CD14-positive monocyte (primary cell): ENCODE measurements around the gene SPTLC1. TPM values are rescaled to one million over a fixed set of nuclear protein-coding genes. Genes with fewer than 3 reads are reported as not detected.

Source experiments
- DNase-seq, 3 donors: peaks; one replicate each; pipeline ENCODE4 v3.0.0-alpha.2; 2011 to 2022
- H2AFZ ChIP-seq: 2 replicates; pipeline ENCODE4 v1.6.0; 2012; ENCODE audit warnings: mild to moderate bottlenecking, low read depth, low read length, inconsistent platforms; ENCODE audit not compliant: insufficient read depth, poor library complexity, severe bottlenecking
- H3K27ac ChIP-seq, 2 donors: 1 replicate in 1 of 2; 2 replicates in 1 of 2; pipeline ENCODE4 v1.5.1; 2012 to 2013; ENCODE audit warnings: low read length in 2 of 2, control low read depth in 1 of 2, inconsistent platforms in 1 of 2, low read depth in 1 of 2, mild to moderate bottlenecking in 1 of 2
- H3K27me3 ChIP-seq, 2 donors: one replicate each; pipeline versions ENCODE4 v1.6.0 to v1.6.1; 2011 to 2013; ENCODE audit warnings: low read length in 2 of 2; ENCODE audit not compliant: control insufficient read depth in 2 of 2, insufficient read depth in 2 of 2
- H3K36me3 ChIP-seq, 2 donors: replicated peaks in 1 of 2; 1 replicate in 1 of 2; 2 replicates in 1 of 2; pipeline versions ENCODE4 v1.5.1 to v1.6.1; 2012 to 2013; ENCODE audit warnings: low read length in 2 of 2, control low read depth in 1 of 2, inconsistent platforms in 1 of 2, mild to moderate bottlenecking in 1 of 2; ENCODE audit not compliant: insufficient read depth in 2 of 2, control insufficient read depth in 1 of 2
- H3K4me1 ChIP-seq, 2 donors: 1 replicate in 1 of 2; 2 replicates in 1 of 2; pipeline versions ENCODE4 v1.5.1 to v1.6.1; 2012 to 2013; ENCODE audit warnings: low read length in 2 of 2, control low read depth in 1 of 2, inconsistent platforms in 1 of 2, mild to moderate bottlenecking in 1 of 2, moderate library complexity in 1 of 2; ENCODE audit not compliant: insufficient read depth in 2 of 2, control insufficient read depth in 1 of 2
- H3K4me2 ChIP-seq: replicated peaks from 2 replicates; pipeline ENCODE3; 2012; ENCODE audit warnings: low read length, moderate library complexity, mild to moderate bottlenecking; ENCODE audit not compliant: poor library complexity, severe bottlenecking; ENCODE audit errors: extremely low read depth
- H3K4me3 ChIP-seq, 3 experiments: fragments of 200-600 bp in 1 of 3; sonication (generic) in 1 of 3; replicated peaks in 1 of 3; 1 replicate in 2 of 3; 2 replicates in 1 of 3; pipeline ENCODE4 v1.5.1; 2011 to 2013; ENCODE audit warnings: low read length in 3 of 3, mild to moderate bottlenecking in 3 of 3, control low read depth in 2 of 3, low read depth in 2 of 3, inconsistent platforms in 1 of 3, moderate library complexity in 1 of 3
- H3K79me2 ChIP-seq: 2 replicates; pipeline ENCODE4 v1.6.0; 2012; ENCODE audit warnings: mild to moderate bottlenecking, control low read depth, inconsistent platforms, low read length, moderate library complexity; ENCODE audit not compliant: insufficient read depth
- H3K9ac ChIP-seq: 2 replicates; pipeline ENCODE4 v1.6.0; 2017; ENCODE audit warnings: low read length, mild to moderate bottlenecking; ENCODE audit not compliant: insufficient read depth, poor library complexity, severe bottlenecking
- H3K9me3 ChIP-seq, 2 donors: replicated peaks in 1 of 2; 1 replicate in 1 of 2; 2 replicates in 1 of 2; pipeline versions ENCODE4 v1.5.1 to v1.6.1; 2012 to 2013; ENCODE audit warnings: low read length in 2 of 2, control low read depth in 1 of 2; ENCODE audit not compliant: control insufficient read depth in 1 of 2, insufficient read depth in 1 of 2
- H4K20me1 ChIP-seq: 2 replicates; pipeline ENCODE4 v1.6.0; 2012; ENCODE audit warnings: mild to moderate bottlenecking, low read length, control low read depth, moderate library complexity; ENCODE audit not compliant: insufficient read depth
- H3K27ac Mint-ChIP-seq, 7 donors: one replicate each; pipeline ENCODE4 v1.8.0; 2020; ENCODE audit warnings: mild to moderate bottlenecking in 7 of 7, mixed read lengths in 7 of 7, moderate library complexity in 6 of 7, inconsistent platforms in 2 of 7
- H3K27me3 Mint-ChIP-seq, 3 donors: one replicate each; pipeline ENCODE4 v1.8.0; 2021 to 2022; ENCODE audit warnings: low read depth in 3 of 3, mild to moderate bottlenecking in 3 of 3, mixed read lengths in 3 of 3, moderate library complexity in 3 of 3, inconsistent platforms in 1 of 3
- H3K36me3 Mint-ChIP-seq, 2 donors: one replicate each; pipeline ENCODE4 v1.8.0; 2020; ENCODE audit warnings: mixed read lengths in 2 of 2, inconsistent platforms in 1 of 2, mild to moderate bottlenecking in 1 of 2
- H3K4me1 Mint-ChIP-seq: one replicate; pipeline ENCODE4 v1.8.0; 2020; ENCODE audit warnings: mild to moderate bottlenecking, mixed read lengths
- H3K4me3 Mint-ChIP-seq, 2 donors: one replicate each; pipeline ENCODE4 v1.8.0; 2020; ENCODE audit warnings: mild to moderate bottlenecking in 2 of 2, mixed read lengths in 2 of 2, moderate library complexity in 1 of 2
- H3K9me3 Mint-ChIP-seq, 7 donors: one replicate each; pipeline ENCODE4 v1.8.0; 2020 to 2022; ENCODE audit warnings: mixed read lengths in 7 of 7, mild to moderate bottlenecking in 6 of 7, moderate library complexity in 6 of 7, inconsistent platforms in 2 of 7
- CTCF ChIP-seq: fragments of 200-600 bp; IDR thresholded peaks from one replicate; pipeline ENCODE4 v1.8.0; 2022; ENCODE audit warnings: antibody characterized with exemption, mild to moderate bottlenecking
- WGBS: methylation state at CpG from one replicate; pipeline ENCODE4 v1.1.5; 2013; ENCODE audit warnings: missing lambda C conversion rate; ENCODE audit not compliant: insufficient coverage; 5-methylcytosine and 5-hydroxymethylcytosine counted together
- intact Hi-C, 2 donors: fragments of 100-400 bp; cut with micrococcal nuclease; formaldehyde crosslinking; loops; one replicate each; pipeline versions ENCODE4 v1.15.0 to v1.15.1; 2023
- polyA plus RNA-seq, 3 donors: library from polyadenylated mRNA; depleted of rRNA in 1 of 3; unstranded in 2 of 3; stranded (reverse) in 1 of 3; fragments of 300-500 nt in 2 of 3; fragments of >200 nt in 1 of 3; fragmentation: Illumina TruSeq in 2 of 3; gene quantifications; 1 replicate in 2 of 3; 2 replicates in 1 of 3; pipeline ENCODE4 v1.2.3, GENCODE V29; 2012 to 2021

Gene SPTLC1
- polyA plus RNA-seq, 3 donors = 37.4 to 92.4 (median 80.0) TPM

- H4K20me1 ChIP-seq = no peaks in the 10 kb centered on the region
- no peaks in the 10 kb centered on the region for H3K27me3 ChIP-seq
- peaks cover 4% of the 10 kb centered on the region for H3K4me1 Mint-ChIP-seq
- H3K27ac Mint-ChIP-seq = no peak overlapping the region
- intact Hi-C loops = no loop called here
- H3K27ac ChIP-seq = no peak overlapping the region
- H3K4me3 Mint-ChIP-seq = no peak overlapping the region
- no peak overlapping the region for H3K4me3 ChIP-seq
- no peaks in the 10 kb centered on the region for H3K36me3 ChIP-seq
- peaks cover 5 to 16% (median 9%) of the 10 kb centered on the region in 3 donors for H3K27me3 Mint-ChIP-seq
- no peaks in the 10 kb centered on the region for H3K4me1 ChIP-seq
- no peak overlapping the region for H3K9ac ChIP-seq
- no peak overlapping the region for H3K4me2 ChIP-seq
- TF ChIP-seq CTCF = no peak
- no peak overlapping the region for H2AFZ ChIP-seq
- no peak for DNase-seq
- WGBS = no CpG with 5 or more reads among the region's 4 CpGs
- peaks cover 0 to 3% (median 0%) of the 10 kb centered on the region in 7 donors for H3K9me3 Mint-ChIP-seq
- H3K36me3 Mint-ChIP-seq = no peaks in the 10 kb centered on the region
- no peaks in the 10 kb centered on the region for H3K9me3 ChIP-seq
- H3K79me2 ChIP-seq = no peaks in the 10 kb centered on the region
Observed at GRCh38 chr9:91994422-91994821, 120.8 kb downstream of the SPTLC1 start.

GRCh38 chr9:91992461-91993041 lies 122.7 kb downstream of the SPTLC1 start:
- Histone ChIP-seq H3K4me1 (no peaks in the 10 kb centered on the region), H2AFZ (no peak overlapping the region), H3K27me3 (no peaks in the 10 kb centered on the region), H3K9ac (no peak overlapping the region), H3K27ac (no peak overlapping the region), H4K20me1 (no peaks in the 10 kb centered on the region), H3K36me3 (no peaks in the 10 kb centered on the region), H3K79me2 (no peaks in the 10 kb centered on the region), H3K4me3 (no peak overlapping the region), H3K9me3 (no peaks in the 10 kb centered on the region), H3K4me2 (no peak overlapping the region)
- WGBS = 92% methylated on average over 7 of the region's 12 CpGs
- no peak for TF ChIP-seq CTCF
- H3K27ac Mint-ChIP-seq = no peak overlapping the region
- DNase-seq = no peak
- no peak overlapping the region for H3K4me3 Mint-ChIP-seq
- intact Hi-C loops = no loop called here
- peaks cover 5 to 14% (median 9%) of the 10 kb centered on the region in 3 donors for H3K27me3 Mint-ChIP-seq
- no peaks in the 10 kb centered on the region for H3K36me3 Mint-ChIP-seq
- H3K9me3 Mint-ChIP-seq = peaks cover 0 to 6% (median 0%) of the 10 kb centered on the region in 7 donors
- peaks cover 4% of the 10 kb centered on the region for H3K4me1 Mint-ChIP-seq
